IMR-90 (cell line): ENCODE data around the gene AKT3.

Source experiments
- POLR2A ChIP-seq: IDR thresholded peaks from 2 replicates; pipeline ENCODE4 v1.6.1; 2012; ENCODE audit warnings: mild to moderate bottlenecking, low read depth, low read length
- RAD21 ChIP-seq: IDR thresholded peaks from 2 replicates; pipeline ENCODE4 v1.6.1; 2012; ENCODE audit warnings: low read length, improper control_type of control experiment
- RFX5 ChIP-seq: IDR thresholded peaks from 2 replicates; pipeline ENCODE4 v1.8.0; 2012; ENCODE audit warnings: low read depth, mild to moderate bottlenecking, low read length, moderate library complexity
- TF ChIP-seq, protein P1 (sequence below): conservative IDR thresholded peaks from 2 replicates; pipeline ENCODE4 v1.5.1; 2012; ENCODE audit warnings: mild to moderate bottlenecking, low read depth, low read length, improper control_type of control experiment

- no peak for TF ChIP-seq RAD21
- no peak for TF ChIP-seq POLR2A
- TF ChIP-seq, protein P1, sequence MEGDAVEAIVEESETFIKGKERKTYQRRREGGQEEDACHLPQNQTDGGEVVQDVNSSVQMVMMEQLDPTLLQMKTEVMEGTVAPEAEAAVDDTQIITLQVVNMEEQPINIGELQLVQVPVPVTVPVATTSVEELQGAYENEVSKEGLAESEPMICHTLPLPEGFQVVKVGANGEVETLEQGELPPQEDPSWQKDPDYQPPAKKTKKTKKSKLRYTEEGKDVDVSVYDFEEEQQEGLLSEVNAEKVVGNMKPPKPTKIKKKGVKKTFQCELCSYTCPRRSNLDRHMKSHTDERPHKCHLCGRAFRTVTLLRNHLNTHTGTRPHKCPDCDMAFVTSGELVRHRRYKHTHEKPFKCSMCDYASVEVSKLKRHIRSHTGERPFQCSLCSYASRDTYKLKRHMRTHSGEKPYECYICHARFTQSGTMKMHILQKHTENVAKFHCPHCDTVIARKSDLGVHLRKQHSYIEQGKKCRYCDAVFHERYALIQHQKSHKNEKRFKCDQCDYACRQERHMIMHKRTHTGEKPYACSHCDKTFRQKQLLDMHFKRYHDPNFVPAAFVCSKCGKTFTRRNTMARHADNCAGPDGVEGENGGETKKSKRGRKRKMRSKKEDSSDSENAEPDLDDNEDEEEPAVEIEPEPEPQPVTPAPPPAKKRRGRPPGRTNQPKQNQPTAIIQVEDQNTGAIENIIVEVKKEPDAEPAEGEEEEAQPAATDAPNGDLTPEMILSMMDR: no peak
- no peak for TF ChIP-seq RFX5
Observed at GRCh38 chr1:243821177-243821680, 28.8 kb downstream of the AKT3 start.
